PC-9 (cell line): ENCODE data around the gene PXDN.

Experiments
- CTCF ChIP-seq: fragments of 200-600 bp; sonication (generic); conservative IDR thresholded peaks from 2 replicates; pipeline ENCODE4 v1.6.1; 2017; ENCODE audit warnings: mixed run types, antibody characterized with exemption, mild to moderate bottlenecking, moderate library complexity
- EZH2 ChIP-seq: fragments of 200-600 bp; sonication (generic); IDR thresholded peaks from 2 replicates; pipeline ENCODE4 v1.8.0; 2017; ENCODE audit warnings: antibody characterized with exemption, low read depth

- no peak for TF ChIP-seq CTCF
- TF ChIP-seq EZH2, result no peak
These were observed 3.4 kb downstream of the PXDN start for GRCh38 chr2:1740716-1741589.
